RPMI7951 (cell line): Measurements from ENCODE around the gene TMOD1. TPM values are rescaled to one million over a fixed set of nuclear protein-coding genes. Genes with fewer than 3 reads are reported as not detected.
"Not testable (repeated sequence)": the region's sequence is repeated elsewhere in the genome, so short reads cannot be mapped to it uniquely, and the experiment has no call there.

Experiments used
- DNase-seq: peaks from one replicate; pipeline ENCODE4 v3.0.0-alpha.2; 2012; ENCODE audit warnings: low read depth
- total RNA-seq: library from RNA; depleted of rRNA; stranded (reverse); fragments of >200 nt; shearing (Covaris generic); gene quantifications from 2 replicates; pipeline ENCODE4 v1.2.3, GENCODE V29; 2014

The TMOD1 gene
- total RNA-seq, 1 experiment from 2014 or later = 1.3 TPM

DNA sequence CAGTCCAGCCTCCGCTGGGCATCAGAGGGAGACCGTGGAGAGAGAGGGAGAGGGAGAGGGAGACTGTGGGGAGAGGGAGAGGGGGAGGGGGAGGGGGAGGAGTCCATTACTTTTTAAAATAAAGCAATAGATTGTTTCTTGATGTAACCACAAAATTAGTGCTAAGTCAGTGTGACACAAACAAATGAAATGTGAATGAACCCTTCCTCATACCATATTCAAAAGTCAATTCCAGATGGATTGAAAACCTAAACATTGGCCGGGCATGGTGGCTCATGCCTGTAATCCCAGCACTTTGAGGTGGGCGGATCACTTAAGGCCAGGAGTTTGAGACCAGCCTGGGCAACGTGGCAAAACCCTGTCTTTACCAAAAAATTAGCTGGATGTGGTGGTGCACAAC lies 2.6 kb upstream of the TMOD1 start:
- not testable (repeated sequence) for DNase-seq

DNA sequence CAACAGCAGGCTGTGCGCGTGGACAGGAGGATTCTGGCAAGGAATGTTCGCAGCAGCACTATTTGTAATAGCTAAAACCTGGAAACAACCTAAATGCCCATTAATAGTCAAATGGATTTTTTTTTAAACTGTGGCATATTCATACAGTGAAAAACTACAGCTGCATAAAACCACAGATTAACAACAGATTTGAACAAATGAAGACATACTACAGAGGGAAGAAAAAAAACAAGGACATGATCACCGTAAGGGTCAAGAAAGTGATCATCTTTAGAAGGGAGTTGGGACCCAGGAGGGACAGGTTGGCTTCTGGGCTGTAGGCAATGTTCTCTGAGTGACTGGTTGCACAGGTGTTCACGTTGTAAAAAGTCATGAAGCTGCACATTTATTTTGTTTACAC lies 1.2 kb upstream of the TMOD1 start:
- DNase-seq = no peak

GRCh38 chr9:97500765-97501176 lies 695 bp upstream of the TMOD1 start:
- no peak for DNase-seq

GRCh38 chr9:97501972-97502221 lies 431 bp downstream of the TMOD1 start:
- DNase-seq = no peak

DNA sequence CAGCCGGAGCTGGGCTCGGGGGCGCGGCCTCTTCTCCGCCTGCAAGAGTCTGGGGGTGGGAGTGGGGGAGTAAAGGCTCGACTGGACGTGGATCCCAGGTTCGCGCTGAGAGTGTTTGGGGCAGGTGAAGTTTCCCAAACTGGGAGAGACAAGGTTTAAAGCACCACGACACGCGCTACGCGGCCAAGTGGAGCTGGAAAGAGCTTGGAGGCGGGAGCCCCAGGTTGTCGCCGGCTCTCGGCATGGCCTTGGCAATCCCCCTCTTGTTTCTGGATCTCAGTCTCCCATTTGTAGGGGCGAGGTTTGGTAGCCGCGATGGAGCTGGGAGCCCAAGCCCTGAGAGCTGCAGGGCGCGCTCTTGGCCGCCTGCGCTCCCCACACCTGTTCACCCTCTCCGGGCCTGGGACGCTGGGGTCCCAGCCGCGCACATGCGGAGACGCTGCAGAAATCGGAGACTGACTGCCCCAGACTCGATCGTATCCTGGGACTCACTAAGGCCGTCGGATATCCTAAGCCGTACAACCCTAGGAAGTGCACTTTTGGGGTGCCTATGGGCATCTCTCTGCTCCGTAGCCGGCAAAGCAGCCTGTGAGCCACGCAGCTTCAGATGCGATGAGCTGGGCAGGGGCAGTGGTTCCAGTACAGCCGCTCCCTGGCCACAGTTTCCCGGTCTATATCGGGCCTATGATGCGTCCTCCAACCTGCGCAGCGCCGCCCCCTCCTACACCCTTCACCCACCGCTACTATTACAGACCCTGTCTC lies 937 bp downstream of the TMOD1 start:
- DNase-seq = no peak

DNA sequence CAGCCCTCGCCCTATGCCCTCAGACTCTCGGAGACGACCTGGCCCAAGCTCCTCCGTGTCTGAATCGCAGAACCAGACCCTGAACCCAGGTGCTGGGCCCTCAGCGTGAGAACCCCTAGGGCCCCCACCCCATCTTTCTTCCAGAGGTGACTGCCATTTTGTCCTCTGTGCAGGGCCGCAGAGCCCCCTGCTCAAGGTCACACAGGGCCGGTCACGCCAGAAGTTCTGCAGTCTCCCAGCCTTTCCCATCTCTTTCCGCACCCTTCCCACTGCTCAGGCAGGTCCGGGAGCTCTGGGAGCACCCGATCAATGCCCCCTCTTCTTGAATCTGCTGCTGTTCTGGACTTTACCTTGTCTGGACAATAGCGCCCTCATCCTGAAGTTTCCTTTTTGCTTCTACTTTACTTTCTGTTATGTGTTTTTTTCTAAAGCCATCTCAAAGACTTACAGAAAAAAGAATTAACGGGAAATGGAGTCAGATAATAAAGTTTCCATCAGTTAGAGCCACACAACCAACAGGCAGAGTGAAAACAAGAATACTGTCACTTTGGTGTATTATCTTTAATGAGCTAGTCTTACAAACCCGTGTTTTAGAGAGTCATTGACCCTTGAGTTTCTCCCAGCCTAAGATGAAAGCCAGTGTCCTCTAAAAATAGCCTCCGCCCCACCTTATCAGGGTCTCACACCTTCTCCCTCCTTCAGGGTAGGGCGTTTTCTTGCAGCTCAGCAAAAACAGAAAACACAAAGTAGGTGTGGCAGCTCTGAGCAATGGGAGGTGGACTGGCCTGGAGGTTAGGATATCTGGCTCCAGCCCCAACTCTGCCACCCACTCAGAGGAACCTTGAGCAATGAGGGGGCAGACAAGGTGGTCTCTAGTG lies 1.8 kb downstream of the TMOD1 start:
- no peak for DNase-seq

DNA sequence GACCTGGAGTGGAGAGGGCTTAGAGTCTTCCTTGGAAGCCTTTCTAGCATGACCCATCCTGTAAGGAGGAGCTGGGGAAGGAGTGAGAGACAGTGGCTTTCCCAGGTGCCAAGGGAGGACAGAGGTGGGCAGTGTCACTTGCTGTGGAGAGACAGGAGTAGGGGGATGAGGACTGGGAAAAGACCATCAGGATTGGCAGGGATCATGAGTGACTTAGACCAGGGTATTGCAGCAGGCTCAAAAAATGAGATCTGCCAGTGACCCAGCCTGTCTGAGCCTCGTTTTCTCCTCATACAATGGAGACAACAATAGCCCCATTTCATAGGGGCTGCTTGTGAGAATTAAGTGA lies 2.4 kb downstream of the TMOD1 start:
- no peak for DNase-seq

- DNase-seq = no peak
Observed at GRCh38 chr9:97504381-97505216, 3.1 kb downstream of the TMOD1 start.

- no peak for DNase-seq
Observed at GRCh38 chr9:97505845-97506244, 4.4 kb downstream of the TMOD1 start.

GRCh38 chr9:97506306-97506705 lies 4.8 kb downstream of the TMOD1 start:
- no peak for DNase-seq

GRCh38 chr9:97506787-97507186 lies 5.3 kb downstream of the TMOD1 start:
- DNase-seq = no peak

GRCh38 chr9:97507428-97507984 lies 6.0 kb downstream of the TMOD1 start:
- DNase-seq = peak; percentile 30

DNA sequence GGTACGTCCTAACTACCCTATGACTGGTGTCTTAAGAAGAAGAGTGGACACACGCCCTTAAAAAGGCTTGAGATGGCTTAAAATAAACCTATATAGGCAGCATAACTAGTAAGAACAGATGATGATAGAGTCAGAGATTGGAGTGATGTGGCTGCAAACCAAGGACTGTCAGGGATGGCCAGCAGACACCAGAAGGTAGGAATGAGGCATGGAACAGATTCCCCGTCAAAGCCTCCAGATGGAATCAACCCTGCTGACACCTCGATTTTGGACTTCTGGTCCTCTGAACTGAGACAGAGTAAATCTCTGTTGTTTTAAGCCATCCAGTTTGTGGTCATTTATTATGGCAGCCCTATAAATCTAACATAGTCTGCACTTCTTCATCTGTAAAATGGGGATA lies 7.4 kb downstream of the TMOD1 start:
- DNase-seq = no peak

DNA sequence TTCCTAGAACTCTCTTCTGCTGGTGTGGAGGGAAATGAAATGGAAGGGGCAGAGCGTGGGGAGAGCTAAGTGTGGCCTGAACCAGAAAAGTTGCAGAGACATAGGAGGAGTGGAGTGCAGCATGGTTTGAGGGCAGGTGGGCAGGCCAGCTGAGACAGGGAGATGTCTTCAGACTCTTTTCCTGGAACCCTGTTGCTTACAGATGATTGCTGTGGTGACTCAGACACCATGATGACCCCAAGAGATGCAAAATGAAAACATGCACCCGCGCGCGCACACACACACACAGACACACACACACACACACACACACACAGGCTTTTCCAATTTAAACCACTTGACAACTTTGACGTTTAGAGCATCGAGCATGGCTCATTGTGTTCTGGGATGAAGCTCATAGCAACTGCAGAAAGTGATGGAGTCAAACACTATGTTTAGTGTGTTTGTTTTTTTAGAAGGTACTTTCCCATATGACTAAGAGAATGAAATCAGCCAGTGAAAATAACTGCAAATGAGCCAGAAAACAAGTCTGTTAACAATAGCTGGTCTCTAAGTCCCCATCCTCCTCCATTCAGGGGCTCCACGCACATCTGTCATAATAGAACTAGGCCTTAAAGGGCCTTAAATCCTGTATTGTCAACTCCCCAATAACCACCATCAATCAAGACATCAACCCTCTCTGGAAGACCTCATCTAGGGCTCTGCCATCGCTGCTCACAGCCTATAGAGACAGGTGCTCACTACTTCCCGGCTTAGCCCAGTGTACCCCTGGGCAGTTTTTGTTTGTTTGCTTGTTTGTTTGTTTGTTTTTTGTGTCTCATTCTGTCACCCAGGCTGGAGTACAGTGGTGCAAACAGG lies 9.6 kb downstream of the TMOD1 start:
- peak; percentile 90 for DNase-seq

- DNase-seq = peak; percentile 70
Observed at GRCh38 chr9:97511655-97512427, 10.4 kb downstream of the TMOD1 start.

- DNase-seq = no peak
Observed at GRCh38 chr9:97512966-97513560, 11.6 kb downstream of the TMOD1 start.

DNA sequence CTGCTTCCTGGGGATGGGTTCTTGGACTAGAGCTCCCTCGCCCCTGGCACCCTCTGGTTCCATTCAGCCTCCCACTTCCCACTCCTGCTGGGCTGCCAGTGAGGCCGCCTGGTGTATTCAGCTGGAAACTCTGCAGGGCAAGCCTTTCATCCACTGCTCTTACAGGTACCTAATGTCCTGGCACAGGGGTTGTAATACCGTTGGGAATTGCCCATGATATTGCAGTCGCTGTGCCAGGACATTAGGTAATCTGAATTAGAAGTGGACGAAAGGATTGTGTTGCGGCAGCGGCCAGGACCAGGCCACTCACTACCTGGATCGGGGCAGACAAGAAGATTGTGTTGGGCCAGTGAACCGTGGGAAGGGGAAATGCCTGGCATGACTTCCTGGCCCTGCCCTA lies 13.1 kb downstream of the TMOD1 start:
- no peak for DNase-seq

GRCh38 chr9:97515662-97516061 lies 14.2 kb downstream of the TMOD1 start:
- no peak for DNase-seq

- no peak for DNase-seq
Observed at GRCh38 chr9:97516111-97516510, 14.6 kb downstream of the TMOD1 start.
